ENCODE measurements around the gene SLX1A. TPM values are rescaled to one million over a fixed set of nuclear protein-coding genes. Genes with fewer than 3 reads are reported as not detected.
"Not testable (repeated sequence)": the region's sequence is repeated elsewhere in the genome, so short reads cannot be mapped to it uniquely, and the experiment has no call there.

The SLX1A gene
- 10 to 100 TPM; 20.1 to 43.6 TPM for total RNA-seq

- not testable (repeated sequence) for H3K27me3 ChIP-seq (replicated peaks; ENCODE audit: insufficient read depth); H3K36me3 ChIP-seq; H3K4me1 ChIP-seq (ENCODE audit: control insufficient read depth in 1 of 2, low read depth in 2 of 2); H3K9me3 ChIP-seq; H3K27ac ChIP-seq; DNase-seq (ENCODE audit: low spot score)
- peak within 1 kb of the TSS; percentile 53 for H3K4me3 ChIP-seq
- peak; percentile 95 for ATAC-seq (ENCODE audit: insufficient number of reproducible peaks, low FRiP score, low read depth)
Measured at GRCh38 chr16:30193615-30194014, at the start of gene SLX1A, which contains the start of gene BOLA2B. Gene SLX1A, plus strand, starts transcription at chr16:30193875. Its CDS starts 210 bp downstream, at chr16:30194085. Gene BOLA2B, minus strand, starts transcription at chr16:30193666. Its CDS starts 71 bp downstream, at chr16:30193595.

DNA sequence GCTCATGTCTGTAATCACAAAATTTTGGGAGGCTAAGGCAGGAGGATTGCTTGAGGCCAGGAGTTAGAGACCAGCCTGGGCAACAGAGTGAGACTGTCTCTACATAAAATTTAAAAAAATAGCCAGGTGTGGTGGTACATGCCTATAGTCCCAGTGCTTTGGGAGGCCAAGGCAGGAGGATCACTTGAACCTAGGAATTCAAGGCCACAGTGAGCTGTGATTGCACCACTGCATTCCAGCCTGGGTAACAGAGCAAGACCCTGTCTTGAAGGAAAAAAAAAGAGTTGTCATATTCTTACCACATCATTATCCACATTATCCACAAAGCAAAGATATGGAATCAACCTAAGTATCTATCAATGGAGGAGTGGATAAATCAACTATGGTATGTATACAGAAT, 49.7 kb upstream of the SLX1A start:
- no peak for TF ChIP-seq CTCF (IDR thresholded peaks at IDR 0.05)
- Histone ChIP-seq H3K4me1 (ENCODE audit: control insufficient read depth in 1 of 2, low read depth in 2 of 2) (no peaks in the 10 kb centered on the region), H3K36me3 (no peaks in the 10 kb centered on the region), H3K27me3 (replicated peaks; ENCODE audit: insufficient read depth) (no peaks in the 10 kb centered on the region), H3K4me3 (no peak overlapping the region), H3K9me3 (peaks cover 3% of the 10 kb centered on the region), H3K27ac (no peak overlapping the region)
- DNase-seq (ENCODE audit: low spot score) (no peak), ATAC-seq (ENCODE audit: insufficient number of reproducible peaks, low FRiP score, low read depth) (no peak)

DNA sequence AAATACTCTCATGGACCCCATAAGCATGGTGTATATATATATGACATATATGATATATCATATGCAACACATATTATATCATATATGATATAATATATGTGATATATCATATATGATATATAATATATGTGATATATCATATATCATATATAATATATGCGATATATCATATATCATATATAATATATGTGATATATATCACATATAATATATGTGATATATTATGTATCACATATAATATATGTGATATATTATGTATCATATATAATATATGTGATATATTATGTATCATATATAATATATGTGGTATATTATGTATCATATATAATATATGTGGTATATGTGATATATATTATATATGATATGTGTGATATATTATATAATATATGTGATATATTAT, 48.8 kb upstream of the SLX1A start:
- Histone ChIP-seq H3K4me3 (no peak overlapping the region), H3K36me3 (no peaks in the 10 kb centered on the region), H3K9me3 (peaks cover 10% of the 10 kb centered on the region), H3K27ac (no peak overlapping the region), H3K27me3 (replicated peaks; ENCODE audit: insufficient read depth) (no peaks in the 10 kb centered on the region), H3K4me1 (ENCODE audit: control insufficient read depth in 1 of 2, low read depth in 2 of 2) (no peaks in the 10 kb centered on the region)
- no peak for DNase-seq (ENCODE audit: low spot score)
- no peak for ATAC-seq (ENCODE audit: insufficient number of reproducible peaks, low FRiP score, low read depth)
- no peak for TF ChIP-seq CTCF (IDR thresholded peaks at IDR 0.05)

- Histone ChIP-seq H3K4me3 (no peak overlapping the region), H3K9me3 (peaks cover 10% of the 10 kb centered on the region), H3K36me3 (no peaks in the 10 kb centered on the region), H3K27ac (no peak overlapping the region), H3K4me1 (ENCODE audit: control insufficient read depth in 1 of 2, low read depth in 2 of 2) (no peaks in the 10 kb centered on the region), H3K27me3 (replicated peaks; ENCODE audit: insufficient read depth) (no peaks in the 10 kb centered on the region)
- ATAC-seq (ENCODE audit: insufficient number of reproducible peaks, low FRiP score, low read depth) (no peak), DNase-seq (ENCODE audit: low spot score) (no peak)
- no peak for TF ChIP-seq CTCF (IDR thresholded peaks at IDR 0.05)
Measured at GRCh38 chr16:30145657-30146056, 48.0 kb upstream of the SLX1A start.

DNA sequence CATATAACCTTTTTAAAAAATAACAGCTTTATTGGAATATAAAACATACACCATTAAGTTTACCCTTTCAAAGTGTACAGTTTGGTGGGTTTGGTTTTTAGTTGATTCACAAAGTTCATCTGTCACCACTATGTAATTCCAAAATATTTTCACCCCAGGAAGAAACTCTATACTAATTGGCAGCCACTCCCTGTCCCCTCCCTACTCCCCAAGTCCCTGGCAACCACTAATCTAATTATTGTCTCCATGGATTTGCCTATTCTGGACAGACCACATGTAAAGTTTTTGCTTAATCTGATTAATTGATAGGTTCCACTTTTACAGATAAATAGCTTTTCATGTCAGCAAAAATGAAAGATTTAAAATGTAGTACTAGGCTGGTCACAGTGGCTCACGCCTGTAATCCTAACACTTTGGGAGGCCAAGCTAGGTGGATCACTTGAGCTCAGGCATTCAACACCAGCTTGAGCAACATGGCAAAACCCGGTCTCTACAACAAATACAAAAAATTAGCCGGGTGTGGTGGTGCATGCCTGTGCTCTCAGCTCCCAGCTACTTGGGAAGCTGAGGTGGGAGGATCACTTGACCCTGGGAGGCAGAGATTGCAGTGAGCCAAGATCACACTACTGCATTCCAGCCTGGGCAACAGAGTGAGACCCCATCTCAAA, 45.7 kb upstream of the SLX1A start:
- peaks cover 10% of the 10 kb centered on the region for H3K9me3 ChIP-seq
- no peak for ATAC-seq (ENCODE audit: insufficient number of reproducible peaks, low FRiP score, low read depth)
- DNase-seq (ENCODE audit: low spot score), result no peak
- no peak overlapping the region for H3K27ac ChIP-seq
- H3K36me3 ChIP-seq, result no peaks in the 10 kb centered on the region
- H3K4me1 ChIP-seq (ENCODE audit: control insufficient read depth in 1 of 2, low read depth in 2 of 2), result no peaks in the 10 kb centered on the region
- H3K4me3 ChIP-seq, result no peak overlapping the region
- H3K27me3 ChIP-seq (replicated peaks; ENCODE audit: insufficient read depth), result no peaks in the 10 kb centered on the region
- no peak for TF ChIP-seq CTCF (IDR thresholded peaks at IDR 0.05)
